Measurements from ENCODE around the gene PCK2.

GRCh38 chr14:24075485-24076301, 18.4 kb upstream of the PCK2 start:
- TF ChIP-seq CTCF (conservative IDR thresholded peaks at IDR 0.05; ENCODE audit: low read depth, low read length) (no peak), EZH2 (IDR thresholded peaks at IDR 0.05; ENCODE audit: borderline replicate concordance, low read depth, low read length, poor library complexity, severe bottlenecking) (no peak)

Data from A673 (cell line).